HL-60/S4 treated with phorbol 12-myristate 13-acetate at 8.2 ng/mL for 4 days and 3 days (cell line): Measurements from ENCODE around the gene IQSEC3.

Experiments used
- in situ Hi-C: fragments of 300-500 bp; cut with MboI; formaldehyde crosslinking; loops from 2 replicates; pipeline ENCODE4 v1.15.0; 2022; ENCODE audit warnings: low sequenced_read_pairs

The IQSEC3 gene

GRCh38 chr12:195951-196350 is 129.4 kb downstream of the IQSEC3 start:
- in situ Hi-C loops: no loop called here

DNA sequence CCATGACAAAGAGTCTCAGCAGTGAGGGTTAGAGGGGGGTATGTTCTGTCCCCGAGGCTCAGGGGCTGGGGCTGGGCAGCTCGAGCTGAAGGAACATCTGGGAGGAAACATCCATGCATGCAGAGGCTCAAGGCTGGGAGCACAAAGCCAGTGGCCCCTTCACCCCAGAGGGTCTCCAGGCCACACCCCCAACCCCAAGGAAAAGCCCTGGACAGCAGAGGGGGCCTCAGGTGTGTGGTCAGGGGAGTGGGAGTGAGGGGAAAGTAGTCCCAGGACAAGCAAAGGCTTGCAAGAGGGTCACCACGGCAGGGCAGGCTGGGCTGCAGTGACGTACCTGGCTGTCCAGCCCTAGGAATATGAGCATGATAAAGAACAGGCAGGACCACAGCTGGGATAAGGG is 129.9 kb downstream of the IQSEC3 start:
- in situ Hi-C loops: no loop called here

DNA sequence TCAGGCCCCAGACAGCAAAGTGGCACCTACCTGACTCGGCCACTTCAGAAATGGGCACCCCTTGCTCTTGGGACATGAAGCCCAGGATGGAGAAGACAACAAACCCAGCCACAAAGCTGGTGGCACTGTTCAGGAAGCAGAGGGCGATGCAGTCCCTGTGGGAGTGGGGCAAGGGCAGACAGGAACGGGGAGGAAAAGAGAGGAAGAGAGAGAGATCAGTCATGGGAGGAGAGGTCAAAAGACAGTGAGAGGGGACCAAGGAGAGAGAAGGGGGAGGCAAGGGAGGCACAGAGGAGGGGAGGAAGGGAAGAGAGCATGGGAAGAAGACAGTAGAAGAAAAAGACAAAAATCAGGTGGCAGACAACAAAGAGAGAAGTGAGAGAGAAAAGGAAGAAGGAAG is 130.8 kb downstream of the IQSEC3 start:
- in situ Hi-C loops: no loop called here

GRCh38 chr12:197911-198695 is 131.5 kb downstream of the IQSEC3 start:
- in situ Hi-C loops: no loop called here

- in situ Hi-C loops: no loop called here
Observed at GRCh38 chr12:198705-199104, 132.1 kb downstream of the IQSEC3 start.

GRCh38 chr12:201361-201760 is 134.8 kb downstream of the IQSEC3 start:
- in situ Hi-C loops: no loop called here

DNA sequence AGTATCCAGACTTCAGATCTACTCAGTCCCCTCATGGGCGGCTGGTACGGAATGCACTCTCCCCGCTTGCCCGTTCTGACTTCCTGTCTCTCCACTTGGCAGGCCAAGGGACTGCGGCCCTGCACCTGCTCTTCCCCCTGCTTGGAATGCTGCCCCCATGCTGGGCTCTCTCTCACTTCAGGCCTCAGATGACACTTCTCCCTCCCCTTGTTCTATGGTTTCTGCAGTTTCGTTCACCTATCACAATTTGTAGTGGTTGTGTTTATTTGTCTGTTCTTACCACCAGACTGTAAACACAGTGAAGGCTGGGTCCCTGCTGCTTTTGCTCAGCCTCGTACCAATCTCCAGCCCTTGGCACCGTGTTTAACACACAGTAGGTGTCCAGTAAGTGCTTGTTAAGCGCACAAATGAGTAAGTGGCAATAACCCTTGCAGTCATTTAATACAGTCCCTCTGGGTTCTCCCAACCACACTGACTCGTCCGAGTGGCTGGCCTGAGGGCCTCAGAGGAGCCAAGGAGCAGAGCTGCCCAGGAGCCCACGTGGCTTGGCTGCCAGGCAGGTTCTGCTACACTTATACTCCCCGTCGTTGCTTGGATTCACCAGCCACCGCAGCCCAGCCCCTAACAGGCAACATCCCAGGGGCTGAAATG is 135.6 kb downstream of the IQSEC3 start:
- in situ Hi-C loops: no loop called here

GRCh38 chr12:203074-203461 is 136.5 kb downstream of the IQSEC3 start:
- in situ Hi-C loops: no loop called here

DNA sequence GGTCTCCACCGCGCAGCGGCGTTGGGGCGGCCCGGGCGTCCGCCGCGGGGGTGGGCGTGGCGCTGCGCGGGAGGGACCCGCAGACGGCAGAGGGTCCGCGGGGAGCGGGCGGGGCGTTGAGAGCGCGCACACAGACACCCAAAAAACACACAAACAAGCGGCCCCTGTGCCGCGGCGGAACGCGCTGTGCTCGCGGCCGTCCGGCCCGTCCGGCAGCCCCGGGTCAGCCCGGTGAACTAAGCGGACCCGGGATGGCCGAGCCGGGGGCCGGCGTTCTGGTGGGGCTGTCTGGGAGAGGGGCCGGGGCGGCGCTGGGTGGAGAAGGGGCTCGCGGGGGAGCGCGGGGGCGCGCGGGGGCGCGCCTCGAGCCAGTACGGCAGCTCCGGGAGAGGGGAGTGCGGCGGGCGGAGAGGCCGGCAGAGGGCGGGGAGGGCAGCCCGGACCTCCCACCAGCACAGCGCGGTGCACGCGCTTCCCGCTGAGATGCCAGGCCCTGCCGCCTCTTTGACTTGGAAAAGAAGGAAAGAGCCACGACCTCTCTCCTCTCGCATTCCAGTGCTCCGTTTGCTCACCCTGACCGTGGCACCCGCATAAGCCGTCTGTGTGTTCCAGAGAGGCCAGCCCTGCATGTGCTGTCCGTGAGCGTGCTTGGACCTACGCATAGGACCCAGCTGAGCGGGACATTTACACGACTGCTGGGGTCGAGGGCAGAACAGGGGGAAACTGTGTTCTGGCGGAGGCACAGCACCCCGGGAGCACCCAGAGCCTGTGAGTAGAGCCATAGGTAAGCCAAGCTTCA is 137.1 kb downstream of the IQSEC3 start:
- in situ Hi-C loops: no loop called here

- in situ Hi-C loops: no loop called here
Observed at GRCh38 chr12:204261-204678, 137.7 kb downstream of the IQSEC3 start.

DNA sequence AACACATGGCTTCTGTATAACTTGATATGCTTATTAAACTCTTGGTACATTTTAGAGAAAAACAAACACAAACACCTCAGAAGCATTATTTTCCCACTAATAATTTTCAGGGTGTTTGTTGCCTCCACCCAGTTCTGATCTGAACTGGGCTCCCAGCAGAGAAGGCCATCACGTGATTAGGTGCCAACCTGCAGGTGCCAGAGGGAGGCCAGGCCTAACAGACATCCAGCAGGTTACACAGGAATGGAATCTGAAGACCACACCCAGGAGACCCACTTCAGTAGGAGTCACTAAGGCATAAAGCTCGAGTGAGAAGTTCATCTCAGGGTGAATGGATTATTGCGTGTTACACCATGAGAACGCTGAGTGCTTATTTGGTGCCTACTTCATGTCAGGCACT is 138.5 kb downstream of the IQSEC3 start:
- in situ Hi-C loops: no loop called here

DNA sequence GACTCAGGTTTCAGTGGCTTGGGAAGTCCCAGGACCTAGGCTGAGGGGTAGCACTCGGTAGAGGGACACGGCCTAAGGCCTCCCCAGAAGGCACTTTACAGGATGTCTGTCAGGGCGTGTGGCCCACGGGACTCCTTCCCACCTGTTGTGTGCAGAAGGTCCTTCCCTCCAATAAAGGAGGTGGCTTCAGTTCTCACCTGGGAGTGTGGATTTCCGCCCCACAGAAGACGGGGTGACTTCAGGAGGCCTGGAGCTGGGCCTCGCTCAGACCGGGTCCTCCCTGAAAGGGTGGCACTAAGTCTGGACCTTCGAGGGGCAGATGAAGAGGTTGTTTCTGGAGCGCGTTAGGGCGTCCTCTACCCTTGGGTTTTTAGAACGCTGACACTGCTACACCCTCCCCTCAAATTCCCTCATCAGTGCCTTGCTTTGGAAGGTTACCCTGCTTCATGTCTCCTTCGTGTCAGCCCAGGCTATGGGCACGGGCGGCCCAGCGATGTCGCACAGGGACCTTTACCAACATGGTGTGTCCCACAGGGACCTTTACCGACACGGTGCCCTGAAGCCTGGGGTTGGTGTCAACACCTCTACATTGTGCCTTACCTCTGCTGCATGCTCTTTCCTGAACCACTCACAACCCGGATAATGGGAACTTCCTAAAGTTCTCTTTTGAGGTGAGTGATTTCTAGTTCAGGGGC is 140.3 kb downstream of the IQSEC3 start:
- in situ Hi-C loops: no loop called here

- in situ Hi-C loops: no loop called here
Observed at GRCh38 chr12:207804-208203, 141.2 kb downstream of the IQSEC3 start.

- in situ Hi-C loops: no loop called here
Observed at GRCh38 chr12:208813-209212, 142.2 kb downstream of the IQSEC3 start.

DNA sequence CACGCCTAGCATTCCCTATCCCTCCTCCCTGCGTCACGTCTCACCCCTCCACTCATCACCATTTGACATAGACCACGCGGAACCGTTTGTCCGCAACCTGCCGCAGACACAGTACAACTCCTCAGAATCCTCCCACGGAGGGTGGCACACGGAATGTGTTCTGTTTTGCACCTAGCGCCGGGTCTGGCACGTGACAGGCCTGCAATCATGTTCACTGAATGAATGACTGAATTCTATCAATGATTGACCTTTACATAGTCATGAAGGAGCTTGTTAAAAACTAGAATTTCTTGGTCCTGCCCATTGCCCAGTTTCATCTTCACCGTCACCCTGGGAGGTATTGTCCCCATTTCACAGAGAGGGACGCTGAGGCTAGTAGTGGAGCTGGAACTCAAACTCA is 142.7 kb downstream of the IQSEC3 start:
- in situ Hi-C loops: no loop called here

GRCh38 chr12:209851-210250 is 143.3 kb downstream of the IQSEC3 start:
- in situ Hi-C loops: no loop called here

GRCh38 chr12:210277-211141 is 143.9 kb downstream of the IQSEC3 start:
- in situ Hi-C loops: no loop called here

- in situ Hi-C loops: no loop called here
Observed at GRCh38 chr12:211142-211465, 144.5 kb downstream of the IQSEC3 start.

- in situ Hi-C loops: no loop called here
Observed at GRCh38 chr12:211639-212414, 145.3 kb downstream of the IQSEC3 start.

DNA sequence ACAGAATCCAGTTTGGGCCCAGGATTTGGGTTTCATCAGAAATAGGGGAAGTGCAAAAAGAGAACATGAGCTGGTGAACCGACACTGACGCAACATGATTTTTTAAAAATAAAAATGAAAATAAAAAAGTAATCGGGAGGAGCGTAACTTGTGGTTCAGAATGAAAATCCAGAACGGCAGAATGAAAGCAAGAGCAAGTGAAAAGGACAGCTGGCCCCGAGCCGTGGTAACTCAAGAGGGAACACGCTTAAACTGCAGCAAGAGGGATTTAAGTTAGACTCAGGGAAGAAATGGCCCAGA is 145.8 kb downstream of the IQSEC3 start:
- in situ Hi-C loops: no loop called here
